HCT116 (cell line): Measurements from ENCODE around the gene FGD4. TPM values are rescaled to one million over a fixed set of nuclear protein-coding genes. Genes with fewer than 3 reads are reported as not detected.

ENCODE experiments used
- ATAC-seq: fragments of 200-7000 bp; cut with Tn5 transposase; 2 replicates; pipeline ENCODE4 v1.9.1; 2020; ENCODE audit warnings: mild to moderate bottlenecking, moderate library complexity
- BruUV-seq: library from RNA; stranded (reverse); fragments of 400-500 nt; replicated peaks from 2 replicates; lab custom pipeline; 2021; lab: Mats Ljungman, UMichigan
- CTCF ChIA-PET: fragments of 300-600 bp; sonication (Branson Sonifier 250); formaldehyde crosslinking; loops from one replicate; lab custom pipeline; 2021; ENCODE audit warnings: antibody characterized with exemption; lab: Charles Lee
- POLR2A ChIA-PET: fragments of 300-600, 350-600 bp; sonication (Branson Sonifier 250); formaldehyde crosslinking; loops from one replicate; lab custom pipeline; 2021; ENCODE audit warnings: antibody characterized with exemption; lab: Charles Lee
- RAD21 ChIA-PET, 2 experiments: fragments of 300-600 bp; sonication (Branson Sonifier 250); formaldehyde crosslinking; loops; one replicate each; lab custom pipeline; 2023; ENCODE audit warnings: low total read pairs in 2 of 2; ENCODE audit not compliant: uncharacterized antibody in 2 of 2, unreplicated experiment in 2 of 2, low non-redundant PET in 1 of 2; lab: Charles Lee
- DNase-seq: peaks from one replicate; pipeline ENCODE4 v3.0.0-alpha.2; 2010; ENCODE audit warnings: low read depth, low spot score
- H2AFZ ChIP-seq: fragments of 200-600 bp; shearing (Covaris generic), sonication (generic); 2 replicates; pipeline ENCODE4 v1.6.1; 2017; ENCODE audit warnings: low read depth, mixed run types, mixed read lengths, antibody characterized with exemption, low read length; ENCODE audit not compliant: poor library complexity, severe bottlenecking
- H3K27ac ChIP-seq: 2 replicates; pipeline ENCODE4 v1.5.1; 2012; ENCODE audit warnings: low read depth, low read length
- H3K27me3 ChIP-seq: fragments of 200-600 bp; sonication (generic); 2 replicates; pipeline ENCODE4 v1.6.1; 2016; ENCODE audit warnings: mixed run types, low read length, mixed read lengths; ENCODE audit not compliant: insufficient read depth
- H3K36me3 ChIP-seq, 2 experiments: fragments of 200-500 bp in 1 of 2; fragments of 200-600 bp in 1 of 2; sonication (Bioruptor generic) in 1 of 2; sonication (generic) in 1 of 2; 2 replicates each; pipeline versions ENCODE4 v1.5.1 to v1.6.1; 2014 to 2016; ENCODE audit warnings: low read length in 2 of 2, inconsistent platforms in 1 of 2, mixed read lengths in 1 of 2, mixed run types in 1 of 2; ENCODE audit not compliant: insufficient read depth in 2 of 2, control insufficient read depth in 1 of 2
- H3K4me1 ChIP-seq, 2 experiments: fragments of 200-600 bp in 1 of 2; sonication (generic) in 1 of 2; 2 replicates each; pipeline versions ENCODE4 v1.5.1 to v1.6.1; 2012 to 2017; ENCODE audit warnings: low read length in 2 of 2, inconsistent platforms in 1 of 2, mild to moderate bottlenecking in 1 of 2, mixed read lengths in 1 of 2, mixed run types in 1 of 2, moderate library complexity in 1 of 2; ENCODE audit not compliant: insufficient read depth in 2 of 2, control insufficient read depth in 1 of 2
- H3K4me2 ChIP-seq: fragments of 200-600 bp; sonication (generic); 2 replicates; pipeline ENCODE4 v1.6.1; 2017; ENCODE audit warnings: mixed run types, low read length, mixed read lengths
- H3K4me3 ChIP-seq, 2 experiments: fragments of 200-600 bp in 1 of 2; sonication (generic) in 1 of 2; replicated peaks in 1 of 2; 2 replicates each; pipeline ENCODE4 v1.5.1; 2011 to 2016; ENCODE audit warnings: low read length in 2 of 2, control low read depth in 1 of 2, low read depth in 1 of 2, mild to moderate bottlenecking in 1 of 2, mixed read lengths in 1 of 2, mixed run types in 1 of 2
- H3K79me2 ChIP-seq: fragments of 200-600 bp; sonication (generic); 2 replicates; pipeline ENCODE4 v1.6.1; 2017; ENCODE audit warnings: mild to moderate bottlenecking, mixed run types, low read length, moderate library complexity, mixed read lengths; ENCODE audit not compliant: insufficient read depth
- H3K9ac ChIP-seq: fragments of 200-600 bp; sonication (generic); 2 replicates; pipeline ENCODE4 v1.6.1; 2016; ENCODE audit warnings: low read length, mixed read lengths
- H3K9me2 ChIP-seq: fragments of 200-600 bp; sonication (generic), shearing (Covaris generic); 2 replicates; pipeline ENCODE4 v1.6.1; 2017; ENCODE audit warnings: mixed run types, mild to moderate bottlenecking, moderate library complexity; ENCODE audit not compliant: insufficient read depth
- H3K9me3 ChIP-seq, 2 experiments: fragments of 200-500 bp in 1 of 2; fragments of 200-600 bp in 1 of 2; sonication (Bioruptor generic) in 1 of 2; sonication (generic) in 1 of 2; 2 replicates each; pipeline ENCODE4 v1.6.1; 2014 to 2017; ENCODE audit warnings: low read length in 2 of 2, mixed read lengths in 2 of 2, inconsistent platforms in 1 of 2, low read depth in 1 of 2, mild to moderate bottlenecking in 1 of 2, mixed run types in 1 of 2, moderate library complexity in 1 of 2; ENCODE audit not compliant: control insufficient read depth in 1 of 2, insufficient read depth in 1 of 2
- H4K20me1 ChIP-seq: fragments of 200-600 bp; sonication (generic), shearing (Covaris generic); 2 replicates; pipeline ENCODE4 v1.6.1; 2017; ENCODE audit warnings: mixed run types, mild to moderate bottlenecking, moderate library complexity; ENCODE audit not compliant: insufficient read depth
- EGR1 ChIP-seq: IDR thresholded peaks from 2 replicates; pipeline ENCODE4 v1.6.1; 2012; ENCODE audit warnings: low read depth
- EZH2 ChIP-seq: fragments of 200-600 bp; sonication (generic); IDR thresholded peaks from 2 replicates; pipeline ENCODE4 v1.6.1; 2017; ENCODE audit warnings: antibody characterized with exemption, mixed run types
- POLR2A ChIP-seq: IDR thresholded peaks from 2 replicates; pipeline ENCODE4 v1.7.0; 2011; ENCODE audit warnings: borderline replicate concordance; ENCODE audit not compliant: insufficient read depth, insufficient read length; ENCODE audit errors: extremely low read depth
- SIN3A ChIP-seq: IDR thresholded peaks from 2 replicates; pipeline ENCODE4 v1.6.1; 2012; ENCODE audit warnings: low read depth
- SRF ChIP-seq: IDR thresholded peaks from 2 replicates; pipeline ENCODE4 v1.6.1; 2012; ENCODE audit warnings: low read depth
- TCF7L2 ChIP-seq: IDR thresholded peaks from 2 replicates; pipeline ENCODE4 v1.7.0; 2011; ENCODE audit warnings: borderline replicate concordance, inconsistent platforms; ENCODE audit not compliant: insufficient read depth, insufficient read length; ENCODE audit errors: extremely low read depth
- intact Hi-C: fragments of 100-400 bp; cut with micrococcal nuclease; formaldehyde crosslinking; loops from 2 replicates; pipeline ENCODE4 v1.10.0; 2022
- total RNA-seq: library from RNA; stranded (reverse); gene quantifications from one replicate; pipeline ENCODE4 v1.2.1, GENCODE V29; 2021; ENCODE audit not compliant: unreplicated experiment
- TF ChIP-seq, protein P1 (sequence below): IDR thresholded peaks from 2 replicates; pipeline ENCODE4 v1.6.1; 2012
- TF ChIP-seq, protein P2 (sequence below), 3 experiments: fragments of 200-600 bp in 1 of 3; sonication (generic) in 1 of 3; IDR thresholded peaks in 2 of 3; conservative IDR thresholded peaks in 1 of 3; 2 replicates each; pipeline ENCODE4 v1.5.1; 2012 to 2017; ENCODE audit warnings: low read depth in 2 of 3, low read length in 2 of 3, antibody characterized with exemption in 1 of 3, borderline replicate concordance in 1 of 3, control low read depth in 1 of 3, mild to moderate bottlenecking in 1 of 3, mixed read lengths in 1 of 3, mixed run types in 1 of 3, moderate library complexity in 1 of 3; ENCODE audit not compliant: insufficient read depth in 1 of 3
- TF ChIP-seq, protein P3 (sequence below): IDR thresholded peaks from 2 replicates; pipeline ENCODE4 v1.6.1; 2012

The FGD4 gene
- total RNA-seq, 1 experiment from 2014 or later, result 7.7 TPM

DNA sequence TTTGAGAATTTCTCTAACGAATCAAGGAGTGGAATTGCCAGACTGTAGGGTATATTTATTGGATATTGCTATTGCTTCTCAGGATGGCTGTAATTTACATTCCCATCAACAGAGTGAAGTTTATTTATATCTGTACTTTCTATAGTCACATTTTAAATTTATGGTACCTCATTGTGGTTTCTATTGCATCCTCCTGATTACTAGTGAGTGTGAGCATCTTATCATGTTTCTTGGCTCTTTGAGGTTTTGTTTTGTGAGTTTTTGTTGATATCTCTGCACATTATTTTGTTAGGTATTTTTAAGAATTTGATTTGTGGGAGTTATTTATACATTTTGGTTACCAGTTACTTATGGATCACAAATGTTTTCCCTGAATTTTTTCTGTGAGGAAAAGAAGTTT, 293.7 kb downstream of the FGD4 start:
- CTCF ChIA-PET, result no interaction called here
- no TSS peak for BruUV-seq
- POLR2A ChIA-PET, result no interaction called here

More for the DNA sequence above, 293.7 kb downstream of the FGD4 start:
- Histone ChIP-seq H3K4me1 (no peaks in the 10 kb centered on the region), H3K9ac (no peak overlapping the region), H3K79me2 (peaks cover 91% of the 10 kb centered on the region), H3K4me3 (no peak overlapping the region), H3K27ac (no peak overlapping the region), H3K9me3 (no peaks in the 10 kb centered on the region), H3K9me2 (no peaks in the 10 kb centered on the region), H2AFZ (no peak overlapping the region), H4K20me1 (no peaks in the 10 kb centered on the region; the same call in 1 of the 2 replicates), H3K36me3 (no peaks in the 10 kb centered on the region), H3K27me3 (no peaks in the 10 kb centered on the region), H3K4me2 (no peak overlapping the region)
- RAD21 ChIA-PET, result no interaction called here
- intact Hi-C loops, result no loop called here
- DNase-seq (no peak), ATAC-seq (no peak)
- TF ChIP-seq, protein P1, sequence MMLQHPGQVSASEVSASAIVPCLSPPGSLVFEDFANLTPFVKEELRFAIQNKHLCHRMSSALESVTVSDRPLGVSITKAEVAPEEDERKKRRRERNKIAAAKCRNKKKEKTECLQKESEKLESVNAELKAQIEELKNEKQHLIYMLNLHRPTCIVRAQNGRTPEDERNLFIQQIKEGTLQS, result no peak
- TF ChIP-seq, protein P2, sequence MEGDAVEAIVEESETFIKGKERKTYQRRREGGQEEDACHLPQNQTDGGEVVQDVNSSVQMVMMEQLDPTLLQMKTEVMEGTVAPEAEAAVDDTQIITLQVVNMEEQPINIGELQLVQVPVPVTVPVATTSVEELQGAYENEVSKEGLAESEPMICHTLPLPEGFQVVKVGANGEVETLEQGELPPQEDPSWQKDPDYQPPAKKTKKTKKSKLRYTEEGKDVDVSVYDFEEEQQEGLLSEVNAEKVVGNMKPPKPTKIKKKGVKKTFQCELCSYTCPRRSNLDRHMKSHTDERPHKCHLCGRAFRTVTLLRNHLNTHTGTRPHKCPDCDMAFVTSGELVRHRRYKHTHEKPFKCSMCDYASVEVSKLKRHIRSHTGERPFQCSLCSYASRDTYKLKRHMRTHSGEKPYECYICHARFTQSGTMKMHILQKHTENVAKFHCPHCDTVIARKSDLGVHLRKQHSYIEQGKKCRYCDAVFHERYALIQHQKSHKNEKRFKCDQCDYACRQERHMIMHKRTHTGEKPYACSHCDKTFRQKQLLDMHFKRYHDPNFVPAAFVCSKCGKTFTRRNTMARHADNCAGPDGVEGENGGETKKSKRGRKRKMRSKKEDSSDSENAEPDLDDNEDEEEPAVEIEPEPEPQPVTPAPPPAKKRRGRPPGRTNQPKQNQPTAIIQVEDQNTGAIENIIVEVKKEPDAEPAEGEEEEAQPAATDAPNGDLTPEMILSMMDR (IDR thresholded peaks at IDR 0.05 in 2 of 3, conservative IDR thresholded peaks at IDR 0.05 in 1 of 3; ENCODE audit: borderline replicate concordance in 1 of 3, insufficient read depth in 1 of 3, low read depth in 2 of 3, low read length in 2 of 3), result no peak
- TF ChIP-seq, protein P3, sequence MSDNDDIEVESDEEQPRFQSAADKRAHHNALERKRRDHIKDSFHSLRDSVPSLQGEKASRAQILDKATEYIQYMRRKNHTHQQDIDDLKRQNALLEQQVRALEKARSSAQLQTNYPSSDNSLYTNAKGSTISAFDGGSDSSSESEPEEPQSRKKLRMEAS, result no peak
- TF ChIP-seq POLR2A (no peak), EGR1 (no peak), SRF (no peak), EZH2 (no peak), SIN3A (no peak), TCF7L2 (no peak)
